HL-60 (cell line): ENCODE data around the gene GDI1.

ENCODE experiments used
- DNase-seq, 2 experiments: peaks; one replicate each; pipeline ENCODE4 v3.0.0-alpha.2; 2010 to 2020; ENCODE audit warnings: low read depth in 1 of 2, low spot score in 1 of 2
- H3K27ac ChIP-seq: fragments of 250-450 bp; sonication (Bioruptor Pico); replicated peaks from 2 replicates; pipeline ENCODE4 v1.5.1; 2020; ENCODE audit warnings: mild to moderate bottlenecking, moderate library complexity
- H3K27me3 ChIP-seq: fragments of 250-450 bp; sonication (Bioruptor Pico); 2 replicates; pipeline ENCODE4 v1.5.1; 2021; ENCODE audit warnings: mild to moderate bottlenecking, moderate library complexity; ENCODE audit not compliant: insufficient read depth, poor library complexity, severe bottlenecking
- H3K4me3 ChIP-seq: replicated peaks from 2 replicates; pipeline ENCODE4 v1.5.1; 2011; ENCODE audit warnings: mild to moderate bottlenecking, control low read depth, low read length; ENCODE audit not compliant: insufficient read depth
- CTCF ChIP-seq: IDR thresholded peaks from one replicate; pipeline ENCODE4 v1.5.1; 2011; ENCODE audit warnings: low read length, control low read depth, inconsistent platforms; ENCODE audit not compliant: insufficient read depth
- GABPA ChIP-seq: IDR thresholded peaks from 2 replicates; pipeline ENCODE4 v1.6.1; 2012; ENCODE audit warnings: low read depth
- POLR2AphosphoS5 ChIP-seq: IDR thresholded peaks from 2 replicates; pipeline ENCODE4 v1.6.1; 2012; ENCODE audit warnings: low read depth
- REST ChIP-seq: IDR thresholded peaks from 2 replicates; pipeline ENCODE4 v1.6.1; 2012; ENCODE audit warnings: low read depth; ENCODE audit not compliant: insufficient replicate concordance
- SPI1 ChIP-seq: IDR thresholded peaks from 2 replicates; pipeline ENCODE4 v1.6.1; 2012; ENCODE audit warnings: low read depth, mild to moderate bottlenecking, borderline replicate concordance

Gene GDI1

GRCh38 chrX:154409222-154409871 is 27.6 kb upstream of the GDI1 start, which contains the start of gene DNASE1L1:
Gene DNASE1L1, minus strand, starts transcription at chrX:154409254. Its CDS starts 3,686 bp downstream, at chrX:154405568.
- Histone ChIP-seq H3K4me3 (peak within 1 kb of the TSS; percentile 33), H3K27ac (peak within 1 kb of the TSS; percentile 54), H3K27me3 (no peaks in the 10 kb centered on the region)
- no peak for TF ChIP-seq POLR2AphosphoS5
- no peak for TF ChIP-seq REST
- no peak for TF ChIP-seq CTCF
- no peak for TF ChIP-seq GABPA
- no peak for TF ChIP-seq SPI1
- peak; percentile 78 to 86 for DNase-seq

- peak; percentile 46 to 64 for DNase-seq
- Histone ChIP-seq H3K4me3 (peak overlapping the region; percentile 62), H3K27ac (peak overlapping the region; percentile 93), H3K27me3 (no peaks in the 10 kb centered on the region)
- no peak for TF ChIP-seq GABPA
- no peak for TF ChIP-seq REST
- TF ChIP-seq CTCF: no peak
- no peak for TF ChIP-seq POLR2AphosphoS5
- TF ChIP-seq SPI1: no peak
These were observed 25.0 kb upstream of the GDI1 start for GRCh38 chrX:154411981-154412340.

GRCh38 chrX:154412468-154412867 is 24.5 kb upstream of the GDI1 start:
- TF ChIP-seq POLR2AphosphoS5: no peak
- no peak for TF ChIP-seq GABPA
- no peak for TF ChIP-seq CTCF
- TF ChIP-seq SPI1: no peak
- no peak for TF ChIP-seq REST
- Histone ChIP-seq H3K27ac (peak overlapping the region; percentile 93), H3K27me3 (no peaks in the 10 kb centered on the region), H3K4me3 (peak overlapping the region; percentile 62)
- peak; percentile 70 to 91 for DNase-seq
